Ectodermal cell (in vitro differentiated cells): Measurements from ENCODE around the gene GOLGA8A.
"Not testable (repeated sequence)": the region's sequence is repeated elsewhere in the genome, so short reads cannot be mapped to it uniquely, and the experiment has no call there.

Experiments
- H3K27ac ChIP-seq: 2 replicates; pipeline ENCODE4 v1.7.0; 2013; ENCODE audit warnings: mild to moderate bottlenecking, low read depth, low read length; ENCODE audit not compliant: insufficient read depth, poor library complexity, severe bottlenecking
- H3K27me3 ChIP-seq: 2 replicates; pipeline ENCODE4 v1.7.0; 2013; ENCODE audit warnings: mild to moderate bottlenecking, low read length; ENCODE audit not compliant: insufficient read depth, control insufficient read depth, poor library complexity, severe bottlenecking
- H3K36me3 ChIP-seq: one replicate; pipeline ENCODE4 v1.7.0; 2013; ENCODE audit warnings: low read length; ENCODE audit not compliant: control insufficient read depth, insufficient read depth
- H3K4me1 ChIP-seq: one replicate; pipeline ENCODE4 v1.7.0; 2013; ENCODE audit warnings: low read length; ENCODE audit not compliant: control insufficient read depth, insufficient read depth
- H3K4me3 ChIP-seq: 2 replicates; pipeline ENCODE4 v1.7.0; 2013; ENCODE audit warnings: low read depth, low read length, control low read depth; ENCODE audit not compliant: insufficient read depth
- H3K9me3 ChIP-seq: 2 replicates; pipeline ENCODE4 v1.7.0; 2013; ENCODE audit warnings: mild to moderate bottlenecking, low read length, moderate library complexity; ENCODE audit not compliant: control insufficient read depth
- WGBS, 2 experiments: methylation state at CpG; one replicate each; pipeline ENCODE4 v1.1.7; 2013; ENCODE audit warnings: missing lambda C conversion rate in 2 of 2; 5-methylcytosine and 5-hydroxymethylcytosine counted together

GOLGA8A gene

GRCh38 chr15:34439878-34440277 lies 2.3 kb upstream of the GOLGA8A start:
- Histone ChIP-seq H3K4me3 (no peak overlapping the region), H3K4me1 (no peaks in the 10 kb centered on the region), H3K9me3 (no peaks in the 10 kb centered on the region), H3K27ac (no peak overlapping the region), H3K27me3 (peaks cover 37% of the 10 kb centered on the region), H3K36me3 (no peaks in the 10 kb centered on the region)
- 74 to 83% methylated on average over 4 to 5 of the region's 5 CpGs for WGBS, 2 experiments

GRCh38 chr15:34436956-34437442 lies 609 bp downstream of the GOLGA8A start:
- no peaks in the 10 kb centered on the region for H3K36me3 ChIP-seq
- H3K27me3 ChIP-seq: peaks cover 30% of the 10 kb centered on the region
- 0 to 1% methylated on average over 62 to 65 of the region's 70 CpGs for WGBS, 2 experiments
- H3K4me3 ChIP-seq: peak overlapping the region; percentile 37
- no peak overlapping the region for H3K27ac ChIP-seq
- H3K4me1 ChIP-seq: no peaks in the 10 kb centered on the region
- H3K9me3 ChIP-seq: no peaks in the 10 kb centered on the region

- no peak overlapping the region for H3K27ac ChIP-seq
- H3K4me1 ChIP-seq: no peaks in the 10 kb centered on the region
- WGBS, 2 experiments: 12 to 15% methylated on average over 31 of the region's 31 CpGs
- H3K9me3 ChIP-seq: no peaks in the 10 kb centered on the region
- no peaks in the 10 kb centered on the region for H3K36me3 ChIP-seq
- H3K4me3 ChIP-seq: peak overlapping the region; percentile 37
- H3K27me3 ChIP-seq: peaks cover 30% of the 10 kb centered on the region
Measured at GRCh38 chr15:34436126-34436955, 1.3 kb downstream of the GOLGA8A start.

- no peaks in the 10 kb centered on the region for H3K36me3 ChIP-seq
- H3K4me1 ChIP-seq: no peaks in the 10 kb centered on the region
- no peaks in the 10 kb centered on the region for H3K9me3 ChIP-seq
- no peak overlapping the region for H3K4me3 ChIP-seq
- no peak overlapping the region for H3K27ac ChIP-seq
- H3K27me3 ChIP-seq: peaks cover 30% of the 10 kb centered on the region
- 81 to 84% methylated on average over 10 to 11 of the region's 11 CpGs for WGBS, 2 experiments
Measured at GRCh38 chr15:34435658-34436057, 1.9 kb downstream of the GOLGA8A start.

GRCh38 chr15:34434627-34435305 lies 2.8 kb downstream of the GOLGA8A start:
- 94 to 98% methylated on average over 20 of the region's 20 CpGs for WGBS, 2 experiments
- no peaks in the 10 kb centered on the region for H3K36me3 ChIP-seq
- H3K27me3 ChIP-seq: peaks cover 30% of the 10 kb centered on the region
- H3K4me1 ChIP-seq: no peaks in the 10 kb centered on the region
- no peaks in the 10 kb centered on the region for H3K9me3 ChIP-seq
- no peak overlapping the region for H3K27ac ChIP-seq
- H3K4me3 ChIP-seq: no peak overlapping the region

- H3K27ac ChIP-seq, H3K36me3 ChIP-seq, H3K9me3 ChIP-seq, H3K4me3 ChIP-seq, H3K4me1 ChIP-seq: not testable (repeated sequence)
- 82 to 87% methylated on average over 9 of the region's 11 CpGs for WGBS, 2 experiments
- H3K27me3 ChIP-seq: peaks cover 30% of the 10 kb centered on the region
Measured at GRCh38 chr15:34433956-34434626, 3.5 kb downstream of the GOLGA8A start.

GRCh38 chr15:34430642-34431041 lies 7.0 kb downstream of the GOLGA8A start:
- H3K4me3 ChIP-seq, H3K9me3 ChIP-seq, H3K4me1 ChIP-seq, H3K27ac ChIP-seq, H3K27me3 ChIP-seq, H3K36me3 ChIP-seq: not testable (repeated sequence)
- WGBS, 2 experiments: 86 to 96% methylated on average over 8 of the region's 8 CpGs

- H3K27ac ChIP-seq, H3K36me3 ChIP-seq, H3K9me3 ChIP-seq, H3K27me3 ChIP-seq, H3K4me3 ChIP-seq, H3K4me1 ChIP-seq: not testable (repeated sequence)
- 92 to 96% methylated on average over 5 to 6 of the region's 6 CpGs for WGBS, 2 experiments
Measured at GRCh38 chr15:34423425-34424090, 14.1 kb downstream of the GOLGA8A start.

- not testable (repeated sequence) for H3K4me3 ChIP-seq, H3K27me3 ChIP-seq, H3K27ac ChIP-seq, H3K9me3 ChIP-seq, H3K36me3 ChIP-seq, H3K4me1 ChIP-seq
- WGBS, 2 experiments: 88 to 91% methylated on average over 5 to 7 of the region's 11 CpGs
Measured at GRCh38 chr15:34420953-34421352, 16.7 kb downstream of the GOLGA8A start.

GRCh38 chr15:34418435-34418834 lies 19.2 kb downstream of the GOLGA8A start:
- not testable (repeated sequence) for H3K9me3 ChIP-seq, H3K36me3 ChIP-seq, H3K4me1 ChIP-seq, H3K27me3 ChIP-seq, H3K27ac ChIP-seq, H3K4me3 ChIP-seq
- 96 to 97% methylated on average over 8 of the region's 8 CpGs for WGBS, 2 experiments
